WTC11 (cell line): ENCODE measurements around the gene PDGFRB. TPM values are rescaled to one million over a fixed set of nuclear protein-coding genes. Genes with fewer than 3 reads are reported as not detected.

Experiments
- ATAC-seq: fragments of 200-7000 bp; cut with Tn5 transposase; 2 replicates; pipeline ENCODE4 v1.10.0; 2021; ENCODE audit warnings: mild to moderate bottlenecking, moderate library complexity
- CTCF ChIA-PET: fragments of 300-600 bp; sonication (Branson Sonifier 250); formaldehyde crosslinking; loops from one replicate; lab custom pipeline; 2021; ENCODE audit warnings: antibody characterized with exemption; lab: Charles Lee
- POLR2A ChIA-PET: fragments of 350-600 bp; sonication (Branson Sonifier 250); formaldehyde crosslinking; loops from one replicate; lab custom pipeline; 2021; ENCODE audit warnings: antibody characterized with exemption; lab: Charles Lee
- DNase-seq: peaks from one replicate; pipeline ENCODE4 v3.0.0; 2021; ENCODE audit warnings: low spot score
- H3K27ac Mint-ChIP-seq: 2 replicates; pipeline ENCODE4 v1.8.0; 2021; ENCODE audit warnings: mixed read lengths
- H3K27me3 Mint-ChIP-seq: 2 replicates; pipeline ENCODE4 v1.8.0; 2021; ENCODE audit warnings: low read depth, mild to moderate bottlenecking, moderate library complexity, mixed read lengths
- H3K36me3 Mint-ChIP-seq: 2 replicates; pipeline ENCODE4 v1.8.0; 2021; ENCODE audit warnings: mixed read lengths
- H3K4me1 Mint-ChIP-seq: 2 replicates; pipeline ENCODE4 v1.8.0; 2022; ENCODE audit warnings: mixed read lengths
- H3K4me3 Mint-ChIP-seq: 2 replicates; pipeline ENCODE4 v1.8.0; 2021; ENCODE audit warnings: mild to moderate bottlenecking, moderate library complexity, mixed read lengths
- H3K9me3 Mint-ChIP-seq: 2 replicates; pipeline ENCODE4 v1.8.0; 2021; ENCODE audit warnings: mixed read lengths
- ATF1 ChIP-seq: sonication (generic); formaldehyde crosslinking; IDR thresholded peaks from 2 replicates; pipeline ENCODE4 v1.8.1; 2023; ENCODE audit warnings: mild to moderate bottlenecking, moderate library complexity, missing genetic modification reagents
- ELF4 ChIP-seq: sonication (generic); formaldehyde crosslinking; IDR thresholded peaks from 2 replicates; pipeline ENCODE4 v1.8.1; 2022; ENCODE audit warnings: low read depth, mild to moderate bottlenecking, moderate library complexity, missing genetic modification reagents
- ESRRA ChIP-seq: sonication (generic); formaldehyde crosslinking; IDR thresholded peaks from 2 replicates; pipeline ENCODE4 v1.8.1; 2022; ENCODE audit warnings: mild to moderate bottlenecking, missing genetic modification reagents, borderline replicate concordance
- FOXK1 ChIP-seq: sonication (generic); formaldehyde crosslinking; IDR thresholded peaks from 2 replicates; pipeline ENCODE4 v1.8.0; 2022; ENCODE audit warnings: mild to moderate bottlenecking, moderate library complexity, missing genetic modification reagents
- GRHL2 ChIP-seq: fragments of 250-450 bp; sonication (Bioruptor Pico); IDR thresholded peaks from 2 replicates; pipeline ENCODE4 v1.8.0; 2022; ENCODE audit warnings: mild to moderate bottlenecking, moderate library complexity; ENCODE audit not compliant: insufficient replicate concordance, severe bottlenecking
- NR3C1 ChIP-seq: sonication (generic); formaldehyde crosslinking; conservative IDR thresholded peaks from 2 replicates; pipeline ENCODE4 v1.8.1; 2023; ENCODE audit warnings: low read depth, mild to moderate bottlenecking, missing genetic modification reagents
- RORB ChIP-seq: fragments of 250-450 bp; sonication (Bioruptor Pico); IDR thresholded peaks from 2 replicates; pipeline ENCODE4 v1.9.0; 2021; ENCODE audit warnings: mild to moderate bottlenecking
- ZNF121 ChIP-seq: sonication (generic); formaldehyde crosslinking; IDR thresholded peaks from 2 replicates; pipeline ENCODE4 v1.8.0; 2023; ENCODE audit warnings: missing genetic modification reagents
- ZNF138 ChIP-seq: sonication (generic); formaldehyde crosslinking; conservative IDR thresholded peaks from 2 replicates; pipeline ENCODE4 v1.8.1; 2022; ENCODE audit warnings: mild to moderate bottlenecking, moderate library complexity, missing genetic modification reagents
- ZNF219 ChIP-seq: sonication (generic); formaldehyde crosslinking; IDR thresholded peaks from 2 replicates; pipeline ENCODE4 v1.8.0; 2023; ENCODE audit warnings: missing genetic modification reagents, mild to moderate bottlenecking, borderline replicate concordance
- ZNF232 ChIP-seq: sonication (generic); formaldehyde crosslinking; IDR thresholded peaks from 2 replicates; pipeline ENCODE4 v1.8.0; 2022; ENCODE audit warnings: mild to moderate bottlenecking, missing genetic modification reagents
- ZNF263 ChIP-seq: sonication (generic); formaldehyde crosslinking; IDR thresholded peaks from 2 replicates; pipeline ENCODE4 v1.8.1; 2022; ENCODE audit warnings: low read depth, mild to moderate bottlenecking, moderate library complexity, missing genetic modification reagents
- ZNF423 ChIP-seq: fragments of 250-450 bp; sonication (Bioruptor Pico); IDR thresholded peaks from 2 replicates; pipeline ENCODE4 v2.1.2; 2022; ENCODE audit warnings: mild to moderate bottlenecking, moderate library complexity
- total RNA-seq: library from RNA; stranded (reverse); gene quantifications from 3 replicates; pipeline ENCODE4 v1.2.3, GENCODE V29; 2021
- TF ChIP-seq, protein P1 (sequence below): fragments of 250-450 bp; sonication (Bioruptor Pico); IDR thresholded peaks from 2 replicates; pipeline ENCODE4 v2.1.2; 2022; ENCODE audit warnings: mild to moderate bottlenecking, moderate library complexity
- TF ChIP-seq, protein P2 (sequence below): sonication (generic); formaldehyde crosslinking; IDR thresholded peaks from 2 replicates; pipeline ENCODE4 v1.8.0; 2023; ENCODE audit warnings: missing genetic modification reagents, mild to moderate bottlenecking, borderline replicate concordance
- TF ChIP-seq, protein P3 (sequence below): sonication (generic); formaldehyde crosslinking; IDR thresholded peaks from 2 replicates; pipeline ENCODE4 v1.8.1; 2023; ENCODE audit warnings: mild to moderate bottlenecking, missing genetic modification reagents, moderate library complexity
- TF ChIP-seq, protein P4 (sequence below): fragments of 250-450 bp; sonication (Bioruptor Pico); IDR thresholded peaks from 2 replicates; pipeline ENCODE4 v1.9.0; 2021; ENCODE audit warnings: mild to moderate bottlenecking, borderline replicate concordance
- TF ChIP-seq, protein P5 (sequence below): sonication (generic); formaldehyde crosslinking; IDR thresholded peaks from 2 replicates; pipeline ENCODE4 v1.8.0; 2022; ENCODE audit warnings: mild to moderate bottlenecking, missing genetic modification reagents

Gene PDGFRB
- total RNA-seq, 1 experiment from 2014 or later = 5.1 TPM

DNA sequence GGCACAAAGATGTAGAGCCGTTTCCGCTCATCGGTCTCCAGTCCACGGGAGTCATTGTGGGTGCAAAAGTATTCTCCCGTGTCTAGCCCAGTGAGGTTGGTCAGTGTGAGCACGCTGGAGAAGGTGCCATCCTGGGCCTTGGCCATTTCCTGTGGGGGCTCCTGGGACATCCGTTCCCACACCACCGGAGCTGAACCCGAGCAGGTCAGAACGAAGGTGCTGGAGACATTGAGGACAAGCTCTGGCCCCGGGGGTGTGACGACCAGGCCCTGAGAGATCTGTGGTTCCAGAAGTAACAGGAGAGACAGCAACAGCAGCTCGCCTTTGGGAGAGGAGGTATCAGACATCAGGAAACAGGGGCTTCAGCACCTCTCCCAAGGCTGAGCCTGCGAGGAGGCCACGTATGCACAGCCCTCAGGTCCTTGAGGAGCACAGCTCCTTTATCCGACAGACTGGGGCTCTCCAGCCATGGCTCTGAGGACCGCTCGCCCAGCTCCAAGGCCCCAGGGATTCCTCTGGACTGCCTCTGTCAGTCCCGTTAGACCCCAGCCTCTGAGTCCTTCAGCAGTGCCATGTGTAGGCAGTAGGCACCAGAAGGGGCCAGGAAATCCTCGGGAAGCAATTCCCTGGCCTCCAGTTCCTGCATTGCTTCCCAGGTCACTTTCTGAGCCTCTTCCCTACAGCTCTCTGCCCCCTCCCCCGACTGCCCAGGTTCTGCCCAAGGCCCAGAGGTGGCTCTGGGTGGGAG lies 19.9 kb downstream of the PDGFRB start (continued):
- no peak for TF ChIP-seq ESRRA (CRISPR knock-in tag)

DNA sequence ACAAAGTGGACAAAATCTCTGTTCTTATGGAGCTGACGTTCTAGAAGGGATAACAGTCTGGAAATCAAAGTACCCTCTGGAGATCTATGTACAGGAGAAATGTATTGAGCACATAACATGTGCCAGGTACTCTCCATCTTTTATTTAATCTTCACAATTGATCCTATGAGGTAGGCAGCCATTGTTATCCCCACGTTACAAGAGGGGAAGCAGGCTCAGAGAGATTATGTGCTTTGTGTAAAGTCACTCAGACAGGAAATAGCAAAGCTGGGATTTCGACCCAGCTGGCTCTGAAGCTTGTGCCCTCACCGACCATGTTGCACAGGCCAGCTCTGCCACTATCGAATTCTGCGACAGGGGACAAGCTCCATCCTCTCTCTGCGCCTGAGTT lies 21.5 kb downstream of the PDGFRB start:
- Mint-ChIP-seq H3K4me3 (no peak overlapping the region), H3K27me3 (peaks cover 33% of the 10 kb centered on the region), H3K4me1 (peaks cover 53% of the 10 kb centered on the region), H3K27ac (no peak overlapping the region), H3K9me3 (no peaks in the 10 kb centered on the region), H3K36me3 (no peaks in the 10 kb centered on the region)
- ChIA-PET CTCF (interaction anchor here (0.9 to 1.0 kb wide), 2 partner anchors 12 to 39 kb away, joined by 3 to 4 read pairs; no protein-coding TSS in a partner anchor), POLR2A (interaction anchor here (0.9 kb wide), 1 partner anchor 11 kb away, joined by 3 read pairs; no protein-coding TSS in a partner anchor)
- ATAC-seq (no peak), DNase-seq (no peak)
- TF ChIP-seq ZNF423 (CRISPR knock-in tag) = no peak
- TF ChIP-seq, protein P1, sequence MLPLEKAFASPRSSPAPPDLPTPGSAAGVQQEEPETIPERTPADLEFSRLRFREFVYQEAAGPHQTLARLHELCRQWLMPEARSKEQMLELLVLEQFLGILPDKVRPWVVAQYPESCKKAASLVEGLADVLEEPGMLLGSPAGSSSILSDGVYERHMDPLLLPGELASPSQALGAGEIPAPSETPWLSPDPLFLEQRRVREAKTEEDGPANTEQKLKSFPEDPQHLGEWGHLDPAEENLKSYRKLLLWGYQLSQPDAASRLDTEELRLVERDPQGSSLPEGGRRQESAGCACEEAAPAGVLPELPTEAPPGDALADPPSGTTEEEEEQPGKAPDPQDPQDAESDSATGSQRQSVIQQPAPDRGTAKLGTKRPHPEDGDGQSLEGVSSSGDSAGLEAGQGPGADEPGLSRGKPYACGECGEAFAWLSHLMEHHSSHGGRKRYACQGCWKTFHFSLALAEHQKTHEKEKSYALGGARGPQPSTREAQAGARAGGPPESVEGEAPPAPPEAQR = no peak
- TF ChIP-seq, protein P2, sequence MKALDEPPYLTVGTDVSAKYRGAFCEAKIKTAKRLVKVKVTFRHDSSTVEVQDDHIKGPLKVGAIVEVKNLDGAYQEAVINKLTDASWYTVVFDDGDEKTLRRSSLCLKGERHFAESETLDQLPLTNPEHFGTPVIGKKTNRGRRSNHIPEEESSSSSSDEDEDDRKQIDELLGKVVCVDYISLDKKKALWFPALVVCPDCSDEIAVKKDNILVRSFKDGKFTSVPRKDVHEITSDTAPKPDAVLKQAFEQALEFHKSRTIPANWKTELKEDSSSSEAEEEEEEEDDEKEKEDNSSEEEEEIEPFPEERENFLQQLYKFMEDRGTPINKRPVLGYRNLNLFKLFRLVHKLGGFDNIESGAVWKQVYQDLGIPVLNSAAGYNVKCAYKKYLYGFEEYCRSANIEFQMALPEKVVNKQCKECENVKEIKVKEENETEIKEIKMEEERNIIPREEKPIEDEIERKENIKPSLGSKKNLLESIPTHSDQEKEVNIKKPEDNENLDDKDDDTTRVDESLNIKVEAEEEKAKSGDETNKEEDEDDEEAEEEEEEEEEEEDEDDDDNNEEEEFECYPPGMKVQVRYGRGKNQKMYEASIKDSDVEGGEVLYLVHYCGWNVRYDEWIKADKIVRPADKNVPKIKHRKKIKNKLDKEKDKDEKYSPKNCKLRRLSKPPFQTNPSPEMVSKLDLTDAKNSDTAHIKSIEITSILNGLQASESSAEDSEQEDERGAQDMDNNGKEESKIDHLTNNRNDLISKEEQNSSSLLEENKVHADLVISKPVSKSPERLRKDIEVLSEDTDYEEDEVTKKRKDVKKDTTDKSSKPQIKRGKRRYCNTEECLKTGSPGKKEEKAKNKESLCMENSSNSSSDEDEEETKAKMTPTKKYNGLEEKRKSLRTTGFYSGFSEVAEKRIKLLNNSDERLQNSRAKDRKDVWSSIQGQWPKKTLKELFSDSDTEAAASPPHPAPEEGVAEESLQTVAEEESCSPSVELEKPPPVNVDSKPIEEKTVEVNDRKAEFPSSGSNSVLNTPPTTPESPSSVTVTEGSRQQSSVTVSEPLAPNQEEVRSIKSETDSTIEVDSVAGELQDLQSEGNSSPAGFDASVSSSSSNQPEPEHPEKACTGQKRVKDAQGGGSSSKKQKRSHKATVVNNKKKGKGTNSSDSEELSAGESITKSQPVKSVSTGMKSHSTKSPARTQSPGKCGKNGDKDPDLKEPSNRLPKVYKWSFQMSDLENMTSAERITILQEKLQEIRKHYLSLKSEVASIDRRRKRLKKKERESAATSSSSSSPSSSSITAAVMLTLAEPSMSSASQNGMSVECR (CRISPR knock-in tag) = no peak
- no peak for TF ChIP-seq ZNF219 (CRISPR knock-in tag)
- TF ChIP-seq ZNF232 = no peak
- no peak for TF ChIP-seq FOXK1 (CRISPR knock-in tag)
- no peak for TF ChIP-seq RORB (CRISPR knock-in tag)
- TF ChIP-seq, protein P3, sequence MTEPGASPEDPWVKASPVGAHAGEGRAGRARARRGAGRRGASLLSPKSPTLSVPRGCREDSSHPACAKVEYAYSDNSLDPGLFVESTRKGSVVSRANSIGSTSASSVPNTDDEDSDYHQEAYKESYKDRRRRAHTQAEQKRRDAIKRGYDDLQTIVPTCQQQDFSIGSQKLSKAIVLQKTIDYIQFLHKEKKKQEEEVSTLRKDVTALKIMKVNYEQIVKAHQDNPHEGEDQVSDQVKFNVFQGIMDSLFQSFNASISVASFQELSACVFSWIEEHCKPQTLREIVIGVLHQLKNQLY (CRISPR knock-in tag) = no peak
- no peak for TF ChIP-seq ATF1
- TF ChIP-seq GRHL2 = no peak
- no peak for TF ChIP-seq ELF4 (CRISPR knock-in tag)
- no peak for TF ChIP-seq NR3C1 (CRISPR knock-in tag)
- TF ChIP-seq ZNF263 = no peak
- TF ChIP-seq, protein P4, sequence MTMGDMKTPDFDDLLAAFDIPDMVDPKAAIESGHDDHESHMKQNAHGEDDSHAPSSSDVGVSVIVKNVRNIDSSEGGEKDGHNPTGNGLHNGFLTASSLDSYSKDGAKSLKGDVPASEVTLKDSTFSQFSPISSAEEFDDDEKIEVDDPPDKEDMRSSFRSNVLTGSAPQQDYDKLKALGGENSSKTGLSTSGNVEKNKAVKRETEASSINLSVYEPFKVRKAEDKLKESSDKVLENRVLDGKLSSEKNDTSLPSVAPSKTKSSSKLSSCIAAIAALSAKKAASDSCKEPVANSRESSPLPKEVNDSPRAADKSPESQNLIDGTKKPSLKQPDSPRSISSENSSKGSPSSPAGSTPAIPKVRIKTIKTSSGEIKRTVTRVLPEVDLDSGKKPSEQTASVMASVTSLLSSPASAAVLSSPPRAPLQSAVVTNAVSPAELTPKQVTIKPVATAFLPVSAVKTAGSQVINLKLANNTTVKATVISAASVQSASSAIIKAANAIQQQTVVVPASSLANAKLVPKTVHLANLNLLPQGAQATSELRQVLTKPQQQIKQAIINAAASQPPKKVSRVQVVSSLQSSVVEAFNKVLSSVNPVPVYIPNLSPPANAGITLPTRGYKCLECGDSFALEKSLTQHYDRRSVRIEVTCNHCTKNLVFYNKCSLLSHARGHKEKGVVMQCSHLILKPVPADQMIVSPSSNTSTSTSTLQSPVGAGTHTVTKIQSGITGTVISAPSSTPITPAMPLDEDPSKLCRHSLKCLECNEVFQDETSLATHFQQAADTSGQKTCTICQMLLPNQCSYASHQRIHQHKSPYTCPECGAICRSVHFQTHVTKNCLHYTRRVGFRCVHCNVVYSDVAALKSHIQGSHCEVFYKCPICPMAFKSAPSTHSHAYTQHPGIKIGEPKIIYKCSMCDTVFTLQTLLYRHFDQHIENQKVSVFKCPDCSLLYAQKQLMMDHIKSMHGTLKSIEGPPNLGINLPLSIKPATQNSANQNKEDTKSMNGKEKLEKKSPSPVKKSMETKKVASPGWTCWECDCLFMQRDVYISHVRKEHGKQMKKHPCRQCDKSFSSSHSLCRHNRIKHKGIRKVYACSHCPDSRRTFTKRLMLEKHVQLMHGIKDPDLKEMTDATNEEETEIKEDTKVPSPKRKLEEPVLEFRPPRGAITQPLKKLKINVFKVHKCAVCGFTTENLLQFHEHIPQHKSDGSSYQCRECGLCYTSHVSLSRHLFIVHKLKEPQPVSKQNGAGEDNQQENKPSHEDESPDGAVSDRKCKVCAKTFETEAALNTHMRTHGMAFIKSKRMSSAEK = no peak
- no peak for TF ChIP-seq ZNF121
- no peak for TF ChIP-seq ZNF138 (CRISPR knock-in tag)
- TF ChIP-seq, protein P5, sequence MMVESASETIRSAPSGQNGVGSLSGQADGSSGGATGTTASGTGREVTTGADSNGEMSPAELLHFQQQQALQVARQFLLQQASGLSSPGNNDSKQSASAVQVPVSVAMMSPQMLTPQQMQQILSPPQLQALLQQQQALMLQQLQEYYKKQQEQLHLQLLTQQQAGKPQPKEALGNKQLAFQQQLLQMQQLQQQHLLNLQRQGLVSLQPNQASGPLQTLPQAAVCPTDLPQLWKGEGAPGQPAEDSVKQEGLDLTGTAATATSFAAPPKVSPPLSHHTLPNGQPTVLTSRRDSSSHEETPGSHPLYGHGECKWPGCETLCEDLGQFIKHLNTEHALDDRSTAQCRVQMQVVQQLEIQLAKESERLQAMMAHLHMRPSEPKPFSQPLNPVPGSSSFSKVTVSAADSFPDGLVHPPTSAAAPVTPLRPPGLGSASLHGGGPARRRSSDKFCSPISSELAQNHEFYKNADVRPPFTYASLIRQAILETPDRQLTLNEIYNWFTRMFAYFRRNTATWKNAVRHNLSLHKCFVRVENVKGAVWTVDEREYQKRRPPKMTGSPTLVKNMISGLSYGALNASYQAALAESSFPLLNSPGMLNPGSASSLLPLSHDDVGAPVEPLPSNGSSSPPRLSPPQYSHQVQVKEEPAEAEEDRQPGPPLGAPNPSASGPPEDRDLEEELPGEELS = no peak
